Measurements from ENCODE around the gene ARID1B. TPM values are rescaled to one million over a fixed set of nuclear protein-coding genes. Genes with fewer than 3 reads are reported as not detected.

ARID1B gene
- total RNA-seq, 2 donors from 2014 or later, result 53.1 to 69.5 TPM

DNA sequence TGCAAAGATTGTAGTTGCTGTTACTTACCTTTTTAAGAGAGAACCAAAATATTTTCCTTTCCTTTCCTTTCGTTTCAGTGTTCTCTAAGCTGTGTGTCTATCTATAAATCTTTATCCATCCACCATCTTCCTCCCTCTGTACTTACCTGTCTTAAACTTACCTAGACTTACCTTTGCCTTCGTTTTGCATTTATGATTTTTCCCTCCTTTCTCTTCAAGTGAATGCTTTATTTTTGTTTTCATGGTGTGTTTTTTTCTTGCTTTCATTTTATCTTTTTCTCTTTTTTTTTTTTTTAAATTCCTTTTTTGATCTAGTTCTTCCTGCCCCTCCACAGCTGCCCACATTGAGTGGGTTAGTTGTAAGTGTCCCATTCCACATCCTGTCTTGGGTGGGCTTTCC is 26.2 kb downstream of the ARID1B start:
- Mint-ChIP-seq H3K27ac (peak overlapping the region in 1 of 2 donors; percentile 71), H3K36me3 (peaks cover 0 to 10% of the 10 kb centered on the region in 2 donors), H3K9me3 (peaks cover 0 to 6% of the 10 kb centered on the region in 2 donors)
- ATAC-seq (no peak), DNase-seq (ENCODE audit: low spot score in 2 of 2) (no peak)

GRCh38 chr6:156804402-156804801 is 27.2 kb downstream of the ARID1B start:
- Mint-ChIP-seq H3K27ac (peak overlapping the region; percentile 60 to 80), H3K36me3 (peaks cover 0 to 12% of the 10 kb centered on the region in 2 donors)

DNA sequence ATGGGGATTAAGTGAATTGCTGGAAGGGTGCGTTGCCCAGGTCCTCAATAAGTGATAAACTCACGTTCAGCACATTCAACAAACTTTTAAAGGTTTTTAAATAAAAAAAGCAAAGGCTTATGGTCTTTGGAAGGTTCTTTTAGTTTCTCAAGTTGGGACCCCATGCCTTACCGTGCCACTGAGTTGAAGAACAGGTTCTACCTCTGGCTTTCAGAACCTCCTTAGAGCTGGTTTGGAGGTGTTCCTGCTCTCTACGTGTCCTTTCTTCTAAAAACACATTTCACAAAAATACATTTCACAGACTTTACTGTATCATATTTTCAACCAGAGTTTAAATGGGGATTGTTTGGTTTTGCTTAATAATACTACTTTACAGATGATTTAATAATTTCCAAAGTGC is 29.0 kb downstream of the ARID1B start:
- no peak for ATAC-seq
- DNase-seq (ENCODE audit: low spot score in 2 of 2), result no peak
- peaks cover 0 to 14% of the 10 kb centered on the region in 2 donors for H3K9me3 Mint-ChIP-seq
- peaks cover 0 to 26% of the 10 kb centered on the region in 2 donors for H3K36me3 Mint-ChIP-seq
- no peak overlapping the region for H3K27ac Mint-ChIP-seq

More at GRCh38 chr6:156804402-156804801, 27.2 kb downstream of the ARID1B start:
- peak in 1 of 2 donors; percentile 94 for ATAC-seq
- H3K9me3 Mint-ChIP-seq, result peaks cover 0 to 6% of the 10 kb centered on the region in 2 donors
- DNase-seq (ENCODE audit: low spot score in 2 of 2), result no peak

GRCh38 chr6:156807028-156807427 is 29.9 kb downstream of the ARID1B start:
- Mint-ChIP-seq H3K27ac (no peak overlapping the region), H3K36me3 (peaks cover 0 to 27% of the 10 kb centered on the region in 2 donors), H3K9me3 (peaks cover 0 to 14% of the 10 kb centered on the region in 2 donors)
- ATAC-seq, result no peak
- no peak for DNase-seq (ENCODE audit: low spot score in 2 of 2)

- peaks cover 0 to 14% of the 10 kb centered on the region in 2 donors for H3K9me3 Mint-ChIP-seq
- peak overlapping the region in 1 of 2 donors; percentile 4 for H3K27ac Mint-ChIP-seq
- no peak for ATAC-seq
Observed at GRCh38 chr6:156807795-156808194, 30.6 kb downstream of the ARID1B start.

DNA sequence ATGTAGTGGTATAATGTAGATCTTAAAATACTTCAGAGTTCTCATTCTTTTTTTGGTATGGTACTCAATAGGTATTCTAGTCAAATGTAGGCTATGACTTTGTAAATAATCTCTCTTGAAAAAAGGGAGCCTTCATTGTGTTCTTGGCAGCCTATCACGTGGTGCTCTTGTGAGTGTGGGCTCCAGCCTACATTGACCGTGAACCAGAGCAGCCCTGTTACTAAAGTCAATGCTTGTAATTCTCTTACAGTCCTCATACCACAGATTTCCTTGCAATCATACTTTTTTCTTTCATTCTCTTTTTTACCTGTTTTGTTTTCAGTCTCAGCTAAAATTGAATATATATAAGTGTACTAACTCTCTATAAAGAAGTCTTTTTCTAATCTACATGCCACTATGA is 31.1 kb downstream of the ARID1B start:
- peak overlapping the region; percentile 4 to 67 for H3K27ac Mint-ChIP-seq
- peak in 1 of 2 donors; percentile 36 for ATAC-seq
- peaks cover 0 to 14% of the 10 kb centered on the region in 2 donors for H3K9me3 Mint-ChIP-seq

More at GRCh38 chr6:156807795-156808194, 30.6 kb downstream of the ARID1B start:
- no peak for DNase-seq (ENCODE audit: low spot score in 2 of 2)
- H3K36me3 Mint-ChIP-seq, result peaks cover 0 to 27% of the 10 kb centered on the region in 2 donors

GRCh38 chr6:156809034-156809433 is 31.9 kb downstream of the ARID1B start:
- peaks cover 0 to 13% of the 10 kb centered on the region in 2 donors for H3K9me3 Mint-ChIP-seq
- ATAC-seq (peak in 1 of 2 donors; percentile 42), DNase-seq (ENCODE audit: low spot score in 2 of 2) (no peak)
- H3K27ac Mint-ChIP-seq, result peak overlapping the region in 1 of 2 donors; percentile 20
- H3K36me3 Mint-ChIP-seq, result peaks cover 0 to 21% of the 10 kb centered on the region in 2 donors

More for the DNA sequence above, 31.1 kb downstream of the ARID1B start:
- peaks cover 0 to 27% of the 10 kb centered on the region in 2 donors for H3K36me3 Mint-ChIP-seq
- no peak for DNase-seq (ENCODE audit: low spot score in 2 of 2)

DNA sequence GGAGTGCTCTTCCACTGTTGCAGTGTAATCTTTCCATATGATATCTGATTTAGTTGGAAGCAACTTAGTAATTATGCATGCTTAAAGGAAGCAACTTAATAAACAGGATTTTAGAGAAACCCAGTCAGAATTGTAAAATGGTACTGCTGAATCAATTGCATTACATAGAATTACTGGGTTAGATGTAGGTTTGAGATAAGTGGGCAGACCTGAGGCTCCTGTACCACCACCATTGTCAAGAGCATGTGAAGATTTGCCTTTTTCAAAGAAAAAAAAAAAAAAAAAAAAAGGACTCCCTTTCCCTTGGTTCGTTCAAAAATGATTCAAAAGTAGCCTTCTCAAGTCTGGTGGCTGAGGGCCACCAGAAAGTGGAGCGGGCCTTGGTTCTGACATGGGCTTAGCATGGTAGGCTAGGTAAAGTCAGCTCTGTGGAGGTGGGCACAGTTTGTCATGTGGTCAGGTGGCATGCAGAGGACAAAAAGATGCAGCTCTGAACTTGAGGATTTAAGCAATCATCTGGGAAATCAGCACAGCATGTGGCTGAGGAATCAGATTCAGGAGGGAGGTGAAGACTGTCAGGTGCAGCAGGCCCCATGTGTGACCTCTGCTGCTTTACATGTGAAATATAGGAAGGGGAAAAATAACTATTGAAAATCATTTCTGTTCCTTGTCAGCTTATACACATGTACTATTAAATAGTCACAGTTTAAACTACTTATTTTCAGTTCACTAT is 32.4 kb downstream of the ARID1B start:
- Mint-ChIP-seq H3K36me3 (peaks cover 0 to 17% of the 10 kb centered on the region in 2 donors), H3K9me3 (peaks cover 0 to 8% of the 10 kb centered on the region in 2 donors), H3K27ac (peak overlapping the region; percentile 20 to 80)
- no peak for DNase-seq (ENCODE audit: low spot score in 2 of 2)
- no peak for ATAC-seq

DNA sequence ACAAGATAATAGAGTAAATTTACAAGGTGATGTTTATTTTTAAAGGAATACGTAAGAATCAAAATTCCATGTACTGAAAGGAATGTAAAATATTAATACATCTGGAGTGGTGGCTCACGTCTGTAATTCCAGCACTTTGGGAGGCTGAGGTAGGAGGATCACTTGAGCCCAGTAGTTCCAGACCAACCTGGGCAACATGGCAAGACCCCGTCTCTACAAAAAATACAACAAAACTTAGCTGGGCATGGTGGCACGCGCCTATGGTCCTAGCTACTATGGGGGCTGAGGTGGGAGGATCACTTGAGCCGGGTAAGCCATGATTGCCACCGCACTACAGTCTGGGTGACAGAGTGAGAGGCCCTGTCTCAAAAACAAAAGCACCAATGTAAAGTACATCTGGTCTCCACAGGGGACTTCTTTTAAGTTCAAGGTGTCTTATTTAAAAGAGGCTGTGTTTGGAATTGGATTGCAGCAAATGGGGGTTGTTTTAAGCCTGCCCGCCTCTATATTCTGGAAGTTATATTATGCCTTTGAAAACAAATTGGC is 36.9 kb downstream of the ARID1B start:
- DNase-seq (ENCODE audit: low spot score in 2 of 2), result no peak
- no peak for ATAC-seq
- peaks cover 0 to 8% of the 10 kb centered on the region in 2 donors for H3K9me3 Mint-ChIP-seq
- H3K36me3 Mint-ChIP-seq, result peaks cover 0 to 17% of the 10 kb centered on the region in 2 donors
- H3K27ac Mint-ChIP-seq, result peak overlapping the region in 1 of 2 donors; percentile 45

- DNase-seq (ENCODE audit: low spot score in 2 of 2), result no peak
Observed at GRCh38 chr6:156816505-156816904, 39.3 kb downstream of the ARID1B start.

DNA sequence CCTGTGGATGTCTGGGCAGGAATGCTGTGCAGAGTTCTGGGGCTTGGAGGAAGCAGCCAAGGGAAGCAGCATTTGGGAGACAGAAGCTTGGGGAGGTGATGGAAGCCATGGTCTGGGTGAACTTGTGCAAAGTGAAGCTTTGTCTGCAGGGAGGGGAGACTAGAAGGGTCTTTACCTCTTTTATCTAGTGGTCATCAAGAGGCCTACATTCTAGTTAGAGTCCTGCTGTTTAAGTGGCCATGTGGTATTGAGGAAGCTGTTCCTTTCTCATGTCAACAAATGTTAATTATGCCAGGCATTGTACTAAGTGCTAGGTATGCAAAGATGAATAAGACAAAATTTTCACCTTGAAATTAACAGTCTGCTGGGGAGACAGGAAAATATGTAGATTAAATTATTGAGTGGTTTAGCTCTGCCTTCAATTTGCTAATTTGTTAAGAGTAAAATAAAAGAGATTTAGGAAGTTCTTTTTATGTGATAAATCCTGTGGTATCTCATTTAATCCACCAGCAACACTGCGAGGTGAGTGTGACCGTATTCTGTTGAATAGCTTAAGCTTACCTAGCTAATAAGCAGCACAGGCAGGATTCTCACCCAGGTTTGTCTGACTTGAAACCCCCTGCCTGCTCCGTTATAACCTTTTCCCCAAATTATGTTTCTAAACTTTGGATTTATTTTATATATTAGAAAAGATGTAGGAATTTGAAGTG is 43.1 kb downstream of the ARID1B start:
- Mint-ChIP-seq H3K27ac (no peak overlapping the region), H3K36me3 (peaks cover 0 to 9% of the 10 kb centered on the region in 2 donors), H3K9me3 (no peaks in the 10 kb centered on the region)
- DNase-seq (ENCODE audit: low spot score in 2 of 2) (no peak), ATAC-seq (no peak)

More at GRCh38 chr6:156816505-156816904, 39.3 kb downstream of the ARID1B start:
- Mint-ChIP-seq H3K9me3 (no peaks in the 10 kb centered on the region), H3K36me3 (no peaks in the 10 kb centered on the region), H3K27ac (no peak overlapping the region)
- no peak for ATAC-seq

DNA sequence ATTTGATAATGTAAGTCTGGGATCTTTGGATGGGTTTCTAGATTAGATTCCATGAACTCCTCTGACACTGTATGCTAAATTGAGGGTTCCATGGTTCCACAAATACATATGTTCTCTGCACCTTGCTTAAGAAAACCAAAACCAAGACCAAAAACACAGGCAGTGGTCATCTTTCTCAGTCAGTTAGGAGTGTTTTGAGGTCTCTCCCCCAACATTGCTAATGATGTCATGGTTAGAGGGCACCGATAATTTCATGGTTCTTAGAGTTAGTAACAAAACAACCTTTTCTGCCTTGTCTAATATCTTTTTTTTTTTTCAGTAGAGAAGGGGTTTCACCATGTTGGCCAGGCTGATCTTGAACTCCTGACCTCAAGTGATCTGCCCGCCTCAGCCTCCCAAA is 44.5 kb downstream of the ARID1B start:
- Mint-ChIP-seq H3K27ac (peak overlapping the region in 1 of 2 donors; percentile 39), H3K36me3 (peaks cover 0 to 9% of the 10 kb centered on the region in 2 donors), H3K9me3 (no peaks in the 10 kb centered on the region)
- DNase-seq (ENCODE audit: low spot score in 2 of 2) (no peak), ATAC-seq (peak in 1 of 2 donors; percentile 16)

DNA sequence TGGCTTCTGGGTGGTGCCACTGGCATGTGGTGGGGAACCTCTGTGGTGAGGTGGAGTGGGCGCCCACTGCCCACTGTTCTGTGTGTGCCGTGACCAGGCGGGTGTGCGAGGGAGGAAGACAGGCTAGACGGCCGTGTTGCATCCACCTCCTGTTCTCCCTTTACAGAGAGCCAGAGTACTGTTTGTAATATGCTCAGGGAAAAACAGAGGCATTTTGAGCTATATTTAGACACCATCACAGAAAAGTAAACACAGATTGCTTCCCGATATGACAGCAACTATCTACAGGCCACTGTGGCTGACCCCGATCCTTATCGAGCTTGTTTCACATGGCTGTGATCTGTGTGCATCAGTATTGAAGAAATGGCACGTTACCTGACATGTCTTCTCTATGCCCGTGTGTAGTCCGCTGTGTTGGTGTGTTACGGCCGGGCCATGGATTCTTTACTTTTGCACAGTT is 45.6 kb downstream of the ARID1B start:
- DNase-seq (ENCODE audit: low spot score in 2 of 2), result no peak
- Mint-ChIP-seq H3K9me3 (no peaks in the 10 kb centered on the region), H3K36me3 (peaks cover 0 to 9% of the 10 kb centered on the region in 2 donors), H3K27ac (peak overlapping the region in 1 of 2 donors; percentile 17)
- no peak for ATAC-seq

- no peaks in the 10 kb centered on the region for H3K9me3 Mint-ChIP-seq
- H3K27ac Mint-ChIP-seq, result no peak overlapping the region
- H3K36me3 Mint-ChIP-seq, result peaks cover 0 to 9% of the 10 kb centered on the region in 2 donors
- ATAC-seq, result no peak
- DNase-seq (ENCODE audit: low spot score in 2 of 2), result no peak
Observed at GRCh38 chr6:156824142-156824541, 47.0 kb downstream of the ARID1B start.

GRCh38 chr6:156825475-156825874 is 48.3 kb downstream of the ARID1B start:
- ATAC-seq, result no peak
- no peak for DNase-seq (ENCODE audit: low spot score in 2 of 2)
- Mint-ChIP-seq H3K36me3 (peaks cover 0 to 14% of the 10 kb centered on the region in 2 donors), H3K9me3 (no peaks in the 10 kb centered on the region), H3K27ac (no peak overlapping the region)

DNA sequence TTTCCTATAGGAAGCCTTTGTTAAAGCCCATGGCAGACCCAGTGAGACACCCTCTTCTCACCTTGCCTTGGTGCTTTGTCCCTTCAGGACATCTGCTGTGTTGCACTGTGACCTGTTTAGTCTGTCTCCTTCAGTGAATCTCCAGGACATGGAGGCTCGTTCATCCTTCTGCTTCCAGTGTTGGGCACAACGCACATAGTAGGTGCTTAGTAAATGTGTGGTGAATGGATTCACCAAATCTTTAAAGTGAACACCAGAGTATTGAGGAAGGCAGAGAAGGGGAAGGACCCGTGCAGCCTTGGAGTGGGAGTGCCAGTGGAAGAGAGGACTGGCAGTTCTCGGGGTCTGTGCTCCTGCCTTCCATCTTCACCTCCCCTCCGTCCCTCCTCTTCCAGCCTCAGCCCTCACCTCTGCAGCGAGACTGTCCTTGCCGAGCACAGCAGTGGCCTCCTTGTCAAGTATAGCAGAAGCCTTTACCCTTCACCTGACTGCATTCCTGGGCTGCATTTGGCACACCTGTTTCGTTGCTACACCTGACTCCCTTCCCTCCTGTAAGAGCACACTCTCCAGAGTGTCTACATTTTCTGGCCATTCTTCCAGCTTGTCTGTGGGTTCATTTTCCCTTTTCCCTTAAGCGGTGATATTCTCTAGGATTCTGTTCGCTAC is 49.2 kb downstream of the ARID1B start:
- H3K27ac Mint-ChIP-seq, result peak overlapping the region in 1 of 2 donors; percentile 33
- H3K36me3 Mint-ChIP-seq, result peaks cover 0 to 14% of the 10 kb centered on the region in 2 donors
- DNase-seq (ENCODE audit: low spot score in 2 of 2), result no peak
- ATAC-seq, result no peak
- no peaks in the 10 kb centered on the region for H3K9me3 Mint-ChIP-seq
